HEK293T (cell line): Measurements from ENCODE around the gene SULT6B1.
A peak's percentile ranks its signal among the peaks of the same experiment; 100 is the strongest.

Source experiments
- CTCF ChIA-PET: fragments of 350-600 bp; formaldehyde crosslinking; extraction: SDS; loops from one replicate; lab custom pipeline; 2021; ENCODE audit warnings: antibody characterized with exemption, inconsistent platforms; lab: Yijun Ruan, JAX
- POLR2A ChIA-PET: fragments of 350-600 bp; formaldehyde crosslinking; extraction: SDS; loops from one replicate; lab custom pipeline; 2020; ENCODE audit warnings: antibody characterized with exemption, inconsistent platforms; lab: Yijun Ruan, JAX
- DNase-seq: peaks from one replicate; pipeline ENCODE4 v3.0.0; 2012; ENCODE audit warnings: mixed read lengths; ENCODE audit errors: extremely low spot score
- ARNT ChIP-seq: fragments of 450-650 bp; IDR thresholded peaks from 2 replicates; pipeline ENCODE4 v1.6.1; 2017; ENCODE audit warnings: mild to moderate bottlenecking
- BHLHE40 ChIP-seq: fragments of 450-650 bp; IDR thresholded peaks from 2 replicates; pipeline ENCODE4 v1.6.1; 2016; ENCODE audit warnings: mild to moderate bottlenecking, moderate library complexity, borderline replicate concordance
- CTBP1 ChIP-seq: fragments of 450-650 bp; IDR thresholded peaks from 2 replicates; pipeline ENCODE4 v1.6.1; 2016; ENCODE audit warnings: borderline replicate concordance
- ELF4 ChIP-seq: fragments of 450-650 bp; IDR thresholded peaks from 2 replicates; pipeline ENCODE4 v1.6.1; 2017; ENCODE audit warnings: antibody characterized with exemption
- FOXA1 ChIP-seq: fragments of 450-650 bp; IDR thresholded peaks from 2 replicates; pipeline ENCODE4 v1.6.1; 2016; ENCODE audit warnings: mild to moderate bottlenecking
- FOXK2 ChIP-seq: fragments of 450-650 bp; IDR thresholded peaks from 2 replicates; pipeline ENCODE4 v1.6.1; 2016; ENCODE audit warnings: mild to moderate bottlenecking
- FOXM1 ChIP-seq: fragments of 450-650 bp; IDR thresholded peaks from 2 replicates; pipeline ENCODE4 v1.6.1; 2017; ENCODE audit warnings: mild to moderate bottlenecking, borderline replicate concordance
- HDGF ChIP-seq: fragments of 450-650 bp; IDR thresholded peaks from 2 replicates; pipeline ENCODE4 v1.6.1; 2017; ENCODE audit warnings: antibody characterized with exemption, borderline replicate concordance
- L3MBTL2 ChIP-seq: fragments of 450-650 bp; conservative IDR thresholded peaks from 2 replicates; pipeline ENCODE4 v1.6.1; 2016; ENCODE audit warnings: mild to moderate bottlenecking
- LEF1 ChIP-seq: fragments of 450-650 bp; IDR thresholded peaks from 2 replicates; pipeline ENCODE4 v1.6.1; 2017; ENCODE audit warnings: mild to moderate bottlenecking, borderline replicate concordance
- NFRKB ChIP-seq: fragments of 450-650 bp; IDR thresholded peaks from 2 replicates; pipeline ENCODE4 v1.6.1; 2016; ENCODE audit warnings: mild to moderate bottlenecking, moderate library complexity
- SP1 ChIP-seq: fragments of 450-650 bp; IDR thresholded peaks from 2 replicates; pipeline ENCODE4 v1.6.1; 2017
- SUZ12 ChIP-seq: fragments of 450-650 bp; IDR thresholded peaks from 2 replicates; pipeline ENCODE4 v1.6.1; 2016; ENCODE audit warnings: mild to moderate bottlenecking
- TARDBP ChIP-seq: fragments of 450-650 bp; IDR thresholded peaks from 2 replicates; pipeline ENCODE4 v1.6.1; 2016
- ZNF384 ChIP-seq: fragments of 450-650 bp; IDR thresholded peaks from 2 replicates; pipeline ENCODE4 v1.6.1; 2016
- TF ChIP-seq, protein P1 (sequence below): fragments of 450-650 bp; IDR thresholded peaks from 2 replicates; pipeline ENCODE4 v1.6.1; 2016

SULT6B1 gene

DNA sequence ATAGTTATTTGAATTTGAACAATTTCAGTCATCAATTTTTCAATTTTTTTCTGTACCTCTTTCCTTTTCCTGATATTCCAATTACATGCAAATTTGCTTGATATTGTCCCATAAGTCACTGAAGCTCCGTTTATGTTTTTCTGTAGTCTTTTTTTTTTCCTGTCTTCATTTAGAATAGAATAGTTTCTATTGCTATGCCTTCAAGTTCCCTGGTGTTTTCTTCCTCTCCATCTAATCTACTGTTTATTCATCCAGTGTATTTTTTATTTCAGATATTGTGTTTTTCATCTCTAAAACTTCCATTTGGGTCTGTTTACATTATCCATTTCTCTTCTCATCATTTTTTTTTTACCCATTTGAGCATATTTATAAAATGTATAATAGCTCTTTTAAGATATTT lies 23.7 kb downstream of the SULT6B1 start:
- ChIA-PET CTCF (interaction anchor here (0.6 kb wide), 1 partner anchor 184 kb away, joined by 3 read pairs; no protein-coding TSS in a partner anchor), POLR2A (no interaction called here)
- no peak for DNase-seq
- TF ChIP-seq LEF1 = no peak
- no peak for TF ChIP-seq FOXA1
- TF ChIP-seq BHLHE40 = no peak
- TF ChIP-seq CTBP1 = no peak
- no peak for TF ChIP-seq FOXM1
- TF ChIP-seq HDGF = no peak
- TF ChIP-seq SP1 = no peak
- no peak for TF ChIP-seq FOXK2
- no peak for TF ChIP-seq SUZ12
- no peak for TF ChIP-seq ZNF384
- TF ChIP-seq ELF4 = no peak
- TF ChIP-seq L3MBTL2 = no peak
- no peak for TF ChIP-seq TARDBP
- no peak for TF ChIP-seq NFRKB
- TF ChIP-seq, protein P1, sequence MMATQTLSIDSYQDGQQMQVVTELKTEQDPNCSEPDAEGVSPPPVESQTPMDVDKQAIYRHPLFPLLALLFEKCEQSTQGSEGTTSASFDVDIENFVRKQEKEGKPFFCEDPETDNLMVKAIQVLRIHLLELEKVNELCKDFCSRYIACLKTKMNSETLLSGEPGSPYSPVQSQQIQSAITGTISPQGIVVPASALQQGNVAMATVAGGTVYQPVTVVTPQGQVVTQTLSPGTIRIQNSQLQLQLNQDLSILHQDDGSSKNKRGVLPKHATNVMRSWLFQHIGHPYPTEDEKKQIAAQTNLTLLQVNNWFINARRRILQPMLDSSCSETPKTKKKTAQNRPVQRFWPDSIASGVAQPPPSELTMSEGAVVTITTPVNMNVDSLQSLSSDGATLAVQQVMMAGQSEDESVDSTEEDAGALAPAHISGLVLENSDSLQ = no peak
- TF ChIP-seq ARNT = no peak

DNA sequence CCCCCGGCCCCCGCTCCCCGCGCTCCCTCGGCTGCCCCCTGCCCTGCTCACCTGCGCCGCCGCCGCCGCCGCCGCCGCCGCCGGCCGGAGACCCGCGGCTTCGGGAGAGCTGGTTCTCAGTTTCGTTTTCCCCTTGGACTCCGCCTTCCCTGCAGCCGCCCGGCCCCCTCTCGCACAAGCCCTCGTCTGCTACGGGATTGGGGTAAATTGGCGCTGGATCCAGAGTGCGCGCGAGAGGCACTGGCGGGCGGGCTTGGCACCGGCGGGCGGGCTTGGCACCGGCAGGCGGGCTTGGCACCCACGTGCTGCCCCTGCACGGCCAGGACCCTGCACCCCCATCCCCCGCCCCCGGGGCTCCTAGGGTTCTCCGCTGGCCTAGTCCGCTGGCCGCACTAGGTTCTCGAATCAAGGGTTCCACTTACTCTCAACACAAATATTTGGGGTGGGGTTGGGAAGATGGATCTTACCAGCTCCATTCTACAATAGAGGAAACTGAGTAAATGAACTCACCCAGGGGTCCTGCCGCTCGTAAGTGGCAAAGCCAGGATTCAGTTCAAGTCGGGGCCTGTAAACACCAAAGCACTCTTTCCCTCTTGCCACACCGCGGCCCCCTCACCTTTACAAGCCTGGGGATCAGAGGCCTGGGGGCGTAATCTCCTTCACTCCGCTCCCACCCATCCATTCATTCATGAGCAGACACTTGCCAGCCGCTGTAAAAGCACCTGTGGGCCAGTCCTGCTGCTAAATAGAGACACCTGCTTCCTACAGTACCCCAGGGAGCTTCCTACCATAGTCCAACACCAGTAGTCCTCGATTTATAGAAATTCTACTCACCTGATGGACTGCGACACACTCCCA lies 31.4 kb downstream of the SULT6B1 start, which contains the start of gene EIF2AK2:
Gene EIF2AK2 (minus strand): TSS at position 124 of the 858 bp plus-strand sequence. CDS start 9,174 bp downstream, outside the sequence.
- DNase-seq = peak; percentile 90
- ChIA-PET CTCF (no interaction called here), POLR2A (interaction anchor here (1.0 to 1.4 kb wide), 7 partner anchors 11 to 75 kb away, joined by 3 to 5 read pairs (median 4); partner anchors contain the start of genes CEBPZ, CEBPZOS and NDUFAF7)
- no peak for TF ChIP-seq BHLHE40
- peak; percentile 77 for TF ChIP-seq L3MBTL2

DNA sequence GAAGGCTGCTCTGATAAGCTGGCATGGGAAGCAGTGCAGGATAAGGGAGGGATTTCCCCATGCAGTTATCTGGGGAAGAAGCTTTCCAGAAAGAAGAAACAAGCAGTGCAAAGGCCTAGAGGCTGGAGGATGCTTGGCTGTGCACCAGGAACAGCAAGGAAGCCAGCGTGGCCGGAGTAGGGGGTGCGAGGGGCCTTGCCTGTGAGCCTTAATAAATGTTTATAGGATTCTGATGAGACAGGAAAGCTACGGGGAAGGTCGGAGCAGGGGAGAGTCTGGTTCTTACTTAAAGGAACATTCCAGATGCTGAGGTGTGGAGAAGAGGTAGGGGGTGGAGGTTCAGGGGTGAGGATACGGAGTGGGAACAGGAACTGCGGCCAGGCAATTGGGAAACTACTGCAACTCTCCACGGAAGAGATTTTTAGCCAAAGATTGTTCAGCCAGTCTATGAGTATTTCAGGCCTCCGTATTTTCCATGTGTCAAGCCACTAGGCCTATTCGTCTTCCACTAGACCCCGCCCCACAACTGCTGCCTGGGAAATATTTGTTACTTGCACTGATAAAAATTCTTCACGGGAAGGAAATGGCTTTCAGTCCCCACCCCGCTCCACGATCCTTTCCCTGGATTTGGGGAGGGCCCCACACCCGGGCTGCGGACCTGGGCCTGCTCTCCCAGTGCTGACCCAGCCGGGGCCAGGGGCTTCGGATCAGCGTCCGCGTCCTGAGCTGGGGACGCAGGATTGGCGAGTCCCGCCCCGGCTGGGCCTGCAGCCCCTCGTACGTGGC lies 32.2 kb downstream of the SULT6B1 start:
- ChIA-PET POLR2A (interaction anchor here (1.0 to 1.4 kb wide), 5 partner anchors 12 to 76 kb away, joined by 4 to 5 read pairs (median 4); partner anchors contain the start of genes CEBPZ, CEBPZOS and NDUFAF7), CTCF (interaction anchor here (0.6 to 0.7 kb wide), 2 partner anchors 317 to 397 kb away, joined by 3 read pairs; no protein-coding TSS in a partner anchor)
- TF ChIP-seq HDGF (no peak), ELF4 (no peak), L3MBTL2 (peak; percentile 28)
- TF ChIP-seq, protein P1 = peak; percentile 40; the same call in 1 of the 2 replicates

DNA sequence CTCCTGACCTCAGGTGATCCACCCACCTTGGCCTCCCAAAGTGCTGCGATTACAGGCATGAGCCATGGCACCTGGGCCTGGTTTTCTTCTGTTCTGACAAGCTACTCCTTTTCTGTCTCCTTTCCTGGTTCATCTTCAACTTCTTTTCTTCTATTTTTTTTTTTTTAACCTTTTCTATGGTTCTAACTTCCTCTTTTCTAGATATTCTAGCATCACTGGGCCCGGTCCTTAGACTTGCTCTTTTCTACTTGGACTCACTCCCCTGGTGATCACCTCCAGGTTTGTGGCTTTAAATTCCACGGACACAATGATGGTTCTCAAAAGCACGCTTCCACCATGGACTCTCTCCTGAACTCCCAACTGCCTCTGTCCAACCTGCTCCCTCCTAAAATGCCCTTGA lies 33.7 kb downstream of the SULT6B1 start:
- ChIA-PET POLR2A (no interaction called here), CTCF (no interaction called here)

More for the DNA sequence above, 32.2 kb downstream of the SULT6B1 start:
- peak; percentile 55 for DNase-seq

DNA sequence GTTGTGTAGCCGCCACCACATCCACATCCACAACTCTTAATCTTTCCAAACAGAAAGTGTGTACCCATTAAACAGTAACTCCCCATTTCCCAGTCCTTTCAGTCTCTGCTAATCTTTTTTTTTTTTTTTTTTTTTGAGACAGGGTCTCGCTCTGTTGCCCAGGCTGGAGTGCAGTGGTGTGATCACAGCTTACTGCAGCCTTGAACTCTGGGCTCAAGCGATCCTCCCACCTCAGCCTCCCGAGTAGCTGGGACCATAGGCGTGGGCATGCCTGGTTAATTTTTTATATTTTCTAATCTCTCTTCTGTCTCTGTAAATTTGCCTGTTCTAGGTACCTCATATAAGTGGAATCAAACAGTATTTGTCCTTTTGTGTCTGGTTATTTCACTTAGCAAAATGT lies 35.2 kb downstream of the SULT6B1 start:
- ChIA-PET POLR2A (no interaction called here), CTCF (no interaction called here)
- DNase-seq = no peak
- TF ChIP-seq SP1 (no peak), LEF1 (no peak), SUZ12 (no peak), FOXA1 (no peak), L3MBTL2 (no peak), FOXM1 (no peak), BHLHE40 (no peak), ZNF384 (no peak), ELF4 (no peak), CTBP1 (no peak), HDGF (no peak)

More for the DNA sequence above, 33.7 kb downstream of the SULT6B1 start:
- DNase-seq = no peak
- TF ChIP-seq NFRKB = no peak
- TF ChIP-seq LEF1 = no peak
- TF ChIP-seq, protein P1 = no peak
- TF ChIP-seq FOXA1 = no peak
- no peak for TF ChIP-seq SUZ12
- no peak for TF ChIP-seq SP1
- TF ChIP-seq CTBP1 = no peak
- TF ChIP-seq FOXK2 = no peak
- no peak for TF ChIP-seq BHLHE40
- TF ChIP-seq TARDBP = no peak
- TF ChIP-seq L3MBTL2 = no peak
- TF ChIP-seq FOXM1 = no peak
- no peak for TF ChIP-seq HDGF
- TF ChIP-seq ZNF384 = no peak
- no peak for TF ChIP-seq ARNT
- no peak for TF ChIP-seq ELF4
